GM19351 (cell line): ENCODE results near the gene COL12A1.
"Not testable (repeated sequence)": the region's sequence is repeated elsewhere in the genome, so short reads cannot be mapped to it uniquely, and the experiment has no call there.

Experiments used
- ATAC-seq: cut with Tn5 transposase; IDR thresholded peaks from one replicate; pipeline ENCODE4 v1.9.1; 2021; ENCODE audit warnings: mild to moderate bottlenecking, moderate library complexity; ENCODE audit not compliant: unreplicated experiment

Gene COL12A1

GRCh38 chr6:75213112-75213511 is 7.3 kb upstream of the COL12A1 start:
- no peak for ATAC-seq

GRCh38 chr6:75211920-75212590 is 6.2 kb upstream of the COL12A1 start:
- ATAC-seq: no peak

- ATAC-seq: no peak
Observed at GRCh38 chr6:75210885-75211739, 5.3 kb upstream of the COL12A1 start.

DNA sequence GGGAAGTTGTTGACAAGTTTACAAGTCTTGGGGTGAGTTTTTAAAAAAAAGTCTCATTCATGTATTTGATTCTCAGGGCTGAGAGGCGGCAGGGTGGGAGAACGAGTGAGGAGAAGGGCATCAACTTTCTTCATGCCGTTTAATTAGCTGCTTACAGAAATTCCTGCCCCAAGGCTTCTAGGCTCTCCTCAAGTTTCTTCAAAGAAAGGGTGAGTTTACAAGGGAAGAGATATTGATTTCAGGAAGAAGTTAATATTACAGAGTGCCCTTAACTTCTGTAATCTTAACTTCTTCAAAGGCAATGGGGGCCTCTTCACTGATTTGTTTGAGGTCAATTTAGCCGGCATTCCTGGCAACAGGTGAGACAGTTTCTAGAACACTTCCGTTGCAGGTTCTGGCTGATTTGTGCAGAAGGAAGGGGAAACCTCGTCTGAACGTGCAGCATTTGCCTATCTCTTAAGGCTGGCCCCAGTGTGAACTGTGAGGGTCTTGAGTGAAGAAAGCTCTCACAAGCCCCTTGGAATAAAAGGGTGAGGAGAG is 3.4 kb upstream of the COL12A1 start:
- no peak for ATAC-seq

DNA sequence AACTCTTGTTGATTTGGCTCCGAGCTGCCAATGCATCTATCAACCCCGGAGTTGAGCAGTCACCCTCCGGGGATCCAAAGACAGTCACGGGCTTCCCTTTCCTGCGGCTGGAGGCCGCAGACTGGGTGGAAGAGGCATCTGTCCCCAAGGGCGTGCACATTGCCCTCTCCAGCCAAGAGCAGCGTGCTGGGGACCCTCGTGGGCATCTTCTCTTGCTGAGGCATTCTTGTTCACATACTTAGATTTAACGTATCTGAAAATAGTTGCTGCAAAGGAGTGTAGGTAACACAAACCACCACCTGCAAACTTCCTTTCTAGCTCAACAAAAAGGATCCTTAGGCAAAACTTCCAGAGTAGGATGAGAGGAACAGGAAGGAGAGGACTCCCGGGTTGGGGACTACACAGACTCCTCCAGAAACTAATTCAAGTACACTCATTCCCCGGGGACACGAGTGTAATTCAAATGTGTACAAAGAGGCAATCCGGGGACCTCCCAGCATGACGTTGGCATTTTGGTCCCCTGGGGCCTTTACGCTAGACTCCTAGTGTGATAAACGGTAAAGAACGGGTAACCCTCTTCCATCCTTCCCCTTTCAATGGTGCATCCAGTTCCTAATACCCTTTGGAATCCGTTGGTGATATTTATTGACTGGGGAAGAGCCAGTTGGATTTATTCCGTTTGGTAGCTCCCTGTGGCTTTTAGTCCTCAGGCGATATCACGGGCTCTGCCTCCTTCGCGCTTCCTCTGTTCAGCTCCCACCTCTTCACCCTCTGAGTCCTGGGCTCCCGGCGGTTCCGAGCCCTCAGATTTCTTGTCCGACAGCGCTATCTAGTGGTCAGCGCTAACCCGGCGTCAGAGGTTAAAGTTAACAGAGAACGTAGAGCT is 2.7 kb upstream of the COL12A1 start:
- ATAC-seq: peak; percentile 72

GRCh38 chr6:75206576-75207342 is 906 bp upstream of the COL12A1 start:
- ATAC-seq: no peak

GRCh38 chr6:75204959-75205775 is 686 bp downstream of the COL12A1 start:
- no peak for ATAC-seq

- ATAC-seq: no peak
Observed at GRCh38 chr6:75204217-75204958, 1.5 kb downstream of the COL12A1 start.

GRCh38 chr6:75203721-75204120 is 2.1 kb downstream of the COL12A1 start:
- ATAC-seq: no peak

DNA sequence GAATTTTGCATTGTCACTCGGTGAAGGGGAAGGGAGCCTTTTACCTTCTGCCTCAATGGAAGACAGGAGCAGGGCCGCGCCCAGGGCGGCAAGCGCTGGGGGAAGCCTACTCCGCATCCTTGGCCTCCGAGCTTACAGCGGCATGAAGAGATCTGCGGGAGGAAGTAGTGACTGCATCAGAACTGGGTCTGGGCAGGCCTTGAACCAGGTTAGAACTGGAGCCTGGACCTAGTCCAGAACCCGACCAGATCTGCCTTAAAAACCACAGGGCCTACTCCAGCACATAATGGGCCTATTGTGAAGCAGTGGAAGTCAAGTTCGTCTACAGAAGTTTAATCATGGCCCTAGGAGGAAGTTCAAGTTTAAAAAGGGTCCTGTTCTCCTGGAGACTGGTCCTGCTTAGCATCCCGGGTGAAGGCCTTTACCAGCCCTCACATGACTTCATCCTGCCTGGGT is 3.1 kb downstream of the COL12A1 start:
- ATAC-seq: no peak

- no peak for ATAC-seq
Observed at GRCh38 chr6:75201901-75202672, 3.8 kb downstream of the COL12A1 start.

- ATAC-seq: no peak
Observed at GRCh38 chr6:75201021-75201420, 4.8 kb downstream of the COL12A1 start.

GRCh38 chr6:75199889-75200288 is 6.0 kb downstream of the COL12A1 start:
- no peak for ATAC-seq

- ATAC-seq: no peak
Observed at GRCh38 chr6:75196081-75196687, 9.7 kb downstream of the COL12A1 start.

GRCh38 chr6:75188221-75188925 is 17.5 kb downstream of the COL12A1 start:
- ATAC-seq: no peak

DNA sequence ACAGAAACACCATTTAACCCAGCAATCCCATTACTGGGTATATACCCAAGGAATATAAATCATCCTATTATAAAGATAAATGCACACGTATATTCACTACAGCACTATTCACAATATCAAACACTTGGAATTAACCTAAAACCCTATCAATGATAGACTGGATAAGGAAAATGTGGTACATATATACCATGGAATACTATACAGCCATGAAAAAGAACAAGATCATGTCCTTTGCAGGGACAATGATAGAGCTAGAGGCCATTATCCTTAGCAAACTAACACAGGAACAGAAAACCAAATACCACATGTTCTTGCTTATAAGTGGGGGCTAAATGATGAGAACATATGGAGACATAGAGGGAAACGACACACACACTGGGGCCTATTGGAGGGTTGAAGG is 19.3 kb downstream of the COL12A1 start:
- ATAC-seq: not testable (repeated sequence)

GRCh38 chr6:75183099-75183541 is 22.7 kb downstream of the COL12A1 start:
- no peak for ATAC-seq
